GM12878 (cell line): Measurements from ENCODE around the gene SYPL2.

ENCODE experiments used
- CTCF ChIP-seq, 3 experiments: IDR thresholded peaks in 2 of 3; conservative IDR thresholded peaks in 1 of 3; 2 replicates each; pipeline ENCODE4 v1.5.1; 2011; ENCODE audit warnings: low read depth in 3 of 3, low read length in 3 of 3, mild to moderate bottlenecking in 3 of 3, control low read depth in 2 of 3, moderate library complexity in 2 of 3, inconsistent platforms in 1 of 3, mixed read lengths in 1 of 3; ENCODE audit not compliant: control insufficient read depth in 2 of 3, insufficient read depth in 1 of 3; ENCODE audit errors: extremely low read depth in 1 of 3
- JUND ChIP-seq: IDR thresholded peaks from 2 replicates; pipeline ENCODE4 v1.6.1; 2012; ENCODE audit warnings: low read depth, mild to moderate bottlenecking, low read length, improper control_type of control experiment, moderate library complexity
- NKRF ChIP-seq: fragments of 450-650 bp; conservative IDR thresholded peaks from 2 replicates; pipeline ENCODE4 v1.6.1; 2017; ENCODE audit warnings: mild to moderate bottlenecking, moderate library complexity
- RELA ChIP-seq: fragments of 450-650 bp; IDR thresholded peaks from 2 replicates; pipeline ENCODE4 v1.8.0; 2014; ENCODE audit warnings: borderline replicate concordance; ENCODE audit not compliant: partially characterized antibody
- TCF7 ChIP-seq: IDR thresholded peaks from 2 replicates; pipeline ENCODE4 v1.6.1; 2014; ENCODE audit warnings: antibody characterized with exemption, borderline replicate concordance

- TF ChIP-seq CTCF (IDR thresholded peaks at IDR 0.05 in 2 of 3, conservative IDR thresholded peaks at IDR 0.05 in 1 of 3; ENCODE audit: control insufficient read depth in 2 of 3, extremely low read depth in 1 of 3, insufficient read depth in 1 of 3, low read depth in 3 of 3, low read length in 3 of 3) (no peak), TCF7 (no peak), JUND (no peak), RELA (no peak), NKRF (no peak)
Measured at GRCh38 chr1:109423498-109423897, 42.8 kb upstream of the SYPL2 start.
